ENCODE data around the gene SRRM3. TPM values are rescaled to one million over a fixed set of nuclear protein-coding genes. Genes with fewer than 3 reads are reported as not detected.

Gene SRRM3
- total and polyA plus RNA-seq, 2 donors: 0.58 to 3.0 TPM

DNA sequence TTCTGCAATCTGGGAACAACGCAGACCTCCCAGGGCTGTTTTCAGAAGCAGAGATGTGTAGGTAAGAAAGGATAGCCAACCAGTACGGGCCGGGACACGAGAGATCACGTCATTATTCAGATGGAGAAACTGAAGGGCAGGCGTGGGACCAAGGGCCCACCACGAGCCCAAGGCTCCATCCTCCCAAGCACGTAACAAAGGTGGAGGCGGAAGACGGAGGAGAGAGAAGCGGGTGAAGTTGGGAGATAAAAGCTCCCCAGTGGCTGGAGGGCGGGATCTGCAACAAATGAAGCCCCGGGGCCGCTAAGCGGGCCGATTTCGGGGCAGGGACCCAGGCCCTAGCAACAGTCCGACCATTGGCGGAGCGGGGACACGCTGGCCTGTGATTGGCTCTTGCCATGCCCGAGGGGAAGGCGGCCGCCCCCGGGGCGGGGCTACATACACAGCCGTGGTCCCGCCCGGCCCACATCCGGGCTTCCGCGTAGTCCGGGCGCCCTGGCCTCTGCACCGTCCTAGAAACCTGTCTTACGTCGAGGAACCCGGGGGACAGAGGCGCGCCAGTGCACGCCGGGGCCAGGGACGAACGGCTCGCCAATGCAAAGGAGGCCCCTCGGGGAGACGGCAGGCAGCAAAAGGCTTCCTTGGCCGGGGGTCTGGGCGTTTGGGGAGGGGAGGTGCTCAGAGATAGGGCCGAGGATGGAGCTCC lies 116.2 kb downstream of the SRRM3 start:
- peak; percentile 91 for DNase-seq (ENCODE audit: extremely low spot score)
- H3K27ac ChIP-seq (ENCODE audit: low read depth): peak overlapping the region; percentile 93
- WGBS: under 1% methylated on average over 50 of the region's 50 CpGs
- no peaks in the 10 kb centered on the region for H3K4me1 ChIP-seq (ENCODE audit: insufficient read depth)
- no peaks in the 10 kb centered on the region for H3K36me3 ChIP-seq (ENCODE audit: insufficient read depth)
- peak overlapping the region; percentile 80 for H3K4me3 ChIP-seq (ENCODE audit: low read depth, low read length)

DNA sequence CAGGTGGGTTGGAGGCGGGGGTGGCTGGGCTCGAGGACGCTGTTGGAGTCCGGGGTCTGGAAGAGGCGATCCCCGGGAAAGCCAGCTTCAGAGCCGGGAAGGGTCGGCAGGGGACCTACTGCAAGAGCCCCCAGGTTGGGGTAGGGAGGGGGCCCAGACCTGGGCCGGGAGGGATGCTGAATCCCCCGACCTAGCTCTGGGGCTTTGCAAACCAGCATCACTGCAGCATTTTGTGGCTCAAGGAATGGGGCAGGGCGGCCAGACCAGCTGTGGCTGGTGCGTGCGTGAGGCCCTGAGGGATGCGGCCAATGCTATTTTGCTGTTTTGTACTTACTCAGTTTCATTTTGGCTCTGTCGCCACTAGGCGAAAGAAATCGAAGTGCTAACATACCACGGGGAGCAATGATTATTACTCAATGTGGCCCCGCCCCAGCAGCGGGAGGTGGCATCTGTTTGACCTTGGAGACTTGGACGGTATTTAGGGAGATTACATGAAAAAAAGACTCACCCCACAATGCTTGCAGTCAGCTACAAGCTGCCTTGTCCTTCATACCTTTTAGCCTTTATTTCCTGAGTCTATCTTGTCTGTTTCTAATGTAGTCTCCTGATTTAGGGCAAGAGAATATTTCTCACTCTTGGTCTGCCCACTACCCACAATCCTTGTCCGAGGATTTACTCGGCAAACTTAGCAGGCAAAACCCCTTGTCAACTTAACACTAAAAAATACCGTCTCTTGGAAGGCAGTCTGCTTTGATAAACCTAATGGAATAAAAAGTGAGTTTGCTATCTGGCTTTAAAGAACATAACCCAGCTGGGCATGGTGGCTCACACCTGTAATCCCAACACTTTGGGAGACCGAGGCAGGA lies 117.0 kb downstream of the SRRM3 start:
- Histone ChIP-seq H3K4me1 (ENCODE audit: insufficient read depth) (no peaks in the 10 kb centered on the region), H3K27ac (ENCODE audit: low read depth) (peak overlapping the region; percentile 93), H3K36me3 (ENCODE audit: insufficient read depth) (no peaks in the 10 kb centered on the region), H3K4me3 (ENCODE audit: low read depth, low read length) (peak overlapping the region; percentile 80)
- peak; percentile 41 for DNase-seq (ENCODE audit: extremely low spot score)
- 5% methylated on average over 25 of the region's 25 CpGs for WGBS

DNA sequence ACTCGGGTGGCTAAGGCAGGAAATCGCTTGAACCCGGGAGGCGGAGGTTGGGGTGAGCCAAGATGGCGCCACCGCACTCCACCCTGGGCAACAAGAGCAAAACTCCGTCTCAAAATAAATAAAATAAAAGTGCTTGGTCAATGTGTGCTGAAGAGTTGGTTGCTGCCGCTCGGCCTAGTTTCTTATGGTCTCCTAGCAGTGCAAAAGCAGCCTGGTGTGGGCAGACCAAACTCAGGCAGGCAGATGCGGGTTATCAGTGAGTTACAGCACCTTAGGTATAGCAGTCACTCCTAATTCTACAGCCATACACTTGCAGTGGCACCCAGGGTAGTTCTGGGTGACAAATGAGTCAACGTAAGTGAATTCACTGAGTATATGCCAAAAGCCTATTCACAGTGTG lies 123.4 kb downstream of the SRRM3 start:
- Histone ChIP-seq H3K4me1 (ENCODE audit: insufficient read depth) (no peaks in the 10 kb centered on the region), H3K4me3 (ENCODE audit: low read depth, low read length) (no peak overlapping the region), H3K36me3 (ENCODE audit: insufficient read depth) (peaks cover 11% of the 10 kb centered on the region), H3K27ac (ENCODE audit: low read depth) (no peak overlapping the region)
- 97% methylated on average over 11 of the region's 11 CpGs for WGBS
- no peak for DNase-seq (ENCODE audit: extremely low spot score)

DNA sequence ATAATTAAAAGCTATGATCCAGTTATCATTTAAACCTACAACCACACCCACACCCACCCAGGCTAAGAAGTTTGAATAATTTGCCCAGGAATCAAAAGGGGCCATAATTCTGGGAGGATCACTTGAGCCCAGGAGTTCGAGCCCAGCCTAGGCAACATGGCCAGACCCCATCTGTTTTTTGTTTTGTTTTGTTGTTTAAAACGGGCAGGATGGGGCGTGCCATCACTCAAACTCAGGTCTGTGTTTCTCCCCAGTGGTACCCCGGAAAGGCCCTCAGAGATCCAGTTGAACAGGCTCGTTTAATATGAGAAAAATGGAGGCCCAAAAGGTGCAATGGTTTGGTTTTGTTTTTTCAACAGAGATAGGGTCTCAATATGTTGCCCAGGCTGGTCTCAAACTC lies 124.1 kb downstream of the SRRM3 start:
- 91% methylated on average over 5 of the region's 5 CpGs for WGBS
- H3K4me1 ChIP-seq (ENCODE audit: insufficient read depth): no peaks in the 10 kb centered on the region
- H3K36me3 ChIP-seq (ENCODE audit: insufficient read depth): peaks cover 11% of the 10 kb centered on the region
- DNase-seq (ENCODE audit: extremely low spot score): no peak
- H3K27ac ChIP-seq (ENCODE audit: low read depth): no peak overlapping the region
- H3K4me3 ChIP-seq (ENCODE audit: low read depth, low read length): no peak overlapping the region

DNA sequence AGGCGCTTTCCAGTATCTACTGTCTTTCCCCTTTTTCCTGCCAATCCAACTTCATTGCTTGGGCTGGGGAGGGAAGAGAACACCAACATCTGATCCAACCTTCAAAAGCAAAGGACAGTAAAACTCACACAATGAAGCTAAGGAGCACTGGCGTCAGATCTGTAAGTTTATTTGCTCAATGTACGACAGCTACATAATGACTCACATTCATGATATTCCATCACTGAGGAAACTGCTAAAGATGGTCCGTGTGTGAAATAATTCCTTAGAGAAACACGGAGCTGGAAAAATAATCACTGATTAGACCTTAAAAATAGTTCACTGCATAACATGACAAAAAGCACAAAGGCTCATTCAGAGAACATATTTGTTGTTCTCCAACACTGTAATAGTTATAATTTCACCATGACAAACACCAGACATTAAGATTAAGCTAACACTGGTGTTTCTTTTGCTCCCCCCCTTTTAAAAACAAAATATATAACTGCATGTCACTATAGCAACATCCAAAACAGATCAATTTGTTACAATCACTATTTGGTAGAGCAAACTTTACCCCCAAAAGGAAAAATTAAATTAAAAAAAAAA lies 125.0 kb downstream of the SRRM3 start:
- no peak for DNase-seq (ENCODE audit: extremely low spot score)
- Histone ChIP-seq H3K36me3 (ENCODE audit: insufficient read depth) (peaks cover 11% of the 10 kb centered on the region), H3K27ac (ENCODE audit: low read depth) (no peak overlapping the region), H3K4me3 (ENCODE audit: low read depth, low read length) (no peak overlapping the region), H3K4me1 (ENCODE audit: insufficient read depth) (no peaks in the 10 kb centered on the region)
- WGBS: 68% methylated on average over 5 of the region's 5 CpGs

DNA sequence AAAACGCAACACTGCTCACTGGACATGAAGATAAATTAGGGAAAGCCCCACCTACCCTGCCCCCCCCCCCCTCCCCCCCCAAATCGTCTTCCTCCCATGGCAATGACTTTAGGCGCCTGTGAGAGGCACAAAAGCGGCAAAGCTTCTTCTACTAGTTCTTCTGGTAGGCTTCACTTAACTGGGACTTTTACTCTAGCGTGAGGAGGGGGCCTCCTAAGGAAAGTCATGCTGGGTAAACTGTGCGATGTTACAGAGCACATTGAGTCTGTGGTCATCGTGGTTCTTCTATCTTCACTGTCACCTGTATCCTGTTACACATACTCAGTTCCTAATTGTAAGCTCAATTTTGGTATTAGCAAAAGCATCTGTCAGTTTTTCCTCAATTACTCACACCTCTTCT lies 125.9 kb downstream of the SRRM3 start:
- H3K4me3 ChIP-seq (ENCODE audit: low read depth, low read length): no peak overlapping the region
- DNase-seq (ENCODE audit: extremely low spot score): no peak
- WGBS: 62% methylated on average over 7 of the region's 7 CpGs
- no peaks in the 10 kb centered on the region for H3K4me1 ChIP-seq (ENCODE audit: insufficient read depth)
- H3K27ac ChIP-seq (ENCODE audit: low read depth): no peak overlapping the region
- H3K36me3 ChIP-seq (ENCODE audit: insufficient read depth): peaks cover 11% of the 10 kb centered on the region

DNA sequence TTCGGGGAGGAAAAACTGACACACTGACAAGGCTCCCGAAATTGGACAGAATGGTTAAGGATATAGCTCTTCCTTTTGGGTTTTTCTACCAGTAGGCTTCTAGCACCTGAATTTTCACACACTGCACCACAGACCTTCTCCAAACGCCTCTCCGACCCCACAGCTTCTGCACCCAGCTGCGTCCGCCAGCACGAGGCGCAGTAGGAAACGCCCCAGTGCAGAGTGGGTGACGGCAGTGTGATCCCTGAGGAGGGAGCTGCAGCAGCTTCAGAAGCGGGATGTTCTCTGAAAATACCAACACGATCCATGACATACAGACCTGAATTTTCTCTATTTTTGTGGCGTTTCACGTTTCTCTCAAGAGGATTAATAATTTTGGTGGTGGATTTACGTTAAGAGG lies 126.7 kb downstream of the SRRM3 start:
- DNase-seq (ENCODE audit: extremely low spot score): no peak
- H3K4me3 ChIP-seq (ENCODE audit: low read depth, low read length): no peak overlapping the region
- 85% methylated on average over 15 of the region's 15 CpGs for WGBS
- peaks cover 11% of the 10 kb centered on the region for H3K36me3 ChIP-seq (ENCODE audit: insufficient read depth)
- H3K27ac ChIP-seq (ENCODE audit: low read depth): no peak overlapping the region
- no peaks in the 10 kb centered on the region for H3K4me1 ChIP-seq (ENCODE audit: insufficient read depth)

DNA sequence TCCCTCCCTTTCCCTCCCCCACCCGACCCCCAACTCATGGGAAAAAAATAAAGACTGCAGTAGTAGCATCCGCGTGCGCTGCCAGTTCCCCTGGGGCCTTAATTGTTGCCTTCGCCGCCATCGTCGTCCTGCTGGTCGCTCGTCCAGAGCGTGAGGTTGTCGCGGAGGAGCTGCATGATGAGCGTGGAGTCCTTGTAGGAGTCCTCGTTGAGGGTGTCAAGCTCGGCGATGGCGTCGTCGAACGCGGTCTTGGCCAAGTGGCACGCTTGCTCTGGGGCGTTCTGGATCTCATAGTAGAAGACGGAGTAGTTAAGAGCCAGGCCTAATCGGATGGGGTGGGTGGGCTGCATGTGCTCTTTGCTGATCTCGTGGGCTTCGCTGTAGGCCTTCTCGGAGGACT lies 127.8 kb downstream of the SRRM3 start:
- WGBS: 93% methylated on average over 29 of the region's 29 CpGs
- no peak for DNase-seq (ENCODE audit: extremely low spot score)
- Histone ChIP-seq H3K4me3 (ENCODE audit: low read depth, low read length) (no peak overlapping the region), H3K27ac (ENCODE audit: low read depth) (no peak overlapping the region), H3K36me3 (ENCODE audit: insufficient read depth) (peaks cover 11% of the 10 kb centered on the region), H3K4me1 (ENCODE audit: insufficient read depth) (peaks cover 1% of the 10 kb centered on the region)

DNA sequence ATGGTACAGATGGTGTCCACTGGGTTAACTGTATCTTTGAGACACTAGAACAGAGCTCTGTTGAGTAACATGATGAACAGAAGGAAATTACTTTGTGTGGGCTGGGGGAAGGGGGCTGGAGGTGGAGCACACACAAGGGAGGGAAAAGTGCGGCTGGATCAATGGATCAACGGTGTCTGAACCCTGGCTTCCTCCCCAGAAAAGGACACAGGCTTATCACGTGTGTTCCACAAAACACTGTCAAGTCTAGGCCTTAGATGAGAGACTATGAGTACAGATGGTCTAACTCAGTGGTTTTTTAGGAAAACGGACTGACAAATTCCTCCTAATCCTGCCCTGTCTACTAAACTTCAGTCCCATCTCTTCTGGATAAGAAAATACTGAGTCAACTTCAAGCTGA lies 128.6 kb downstream of the SRRM3 start:
- H3K27ac ChIP-seq (ENCODE audit: low read depth): no peak overlapping the region
- H3K36me3 ChIP-seq (ENCODE audit: insufficient read depth): peaks cover 11% of the 10 kb centered on the region
- peaks cover 1% of the 10 kb centered on the region for H3K4me1 ChIP-seq (ENCODE audit: insufficient read depth)
- 44% methylated on average over 4 of the region's 4 CpGs for WGBS
- H3K4me3 ChIP-seq (ENCODE audit: low read depth, low read length): no peak overlapping the region
- no peak for DNase-seq (ENCODE audit: extremely low spot score)

DNA sequence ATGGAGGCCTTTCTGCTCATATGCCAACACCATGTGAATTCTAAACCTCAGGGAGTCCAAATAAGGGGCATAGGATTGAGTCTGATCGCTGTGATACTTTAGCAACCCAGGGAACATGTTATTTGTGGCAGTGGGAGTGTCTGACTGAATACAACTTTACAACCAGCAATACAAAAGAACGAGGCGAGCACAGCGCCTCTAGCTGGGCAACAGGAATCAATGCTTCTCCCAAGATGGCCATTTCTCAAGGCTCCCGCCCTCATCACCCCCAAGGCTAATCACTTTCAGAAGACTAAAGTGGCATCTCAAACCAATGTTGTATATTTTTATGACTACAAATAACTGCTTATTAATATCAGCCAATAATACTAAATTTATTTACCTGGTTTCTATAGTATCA lies 129.0 kb downstream of the SRRM3 start:
- H3K36me3 ChIP-seq (ENCODE audit: insufficient read depth): peaks cover 11% of the 10 kb centered on the region
- no peak overlapping the region for H3K4me3 ChIP-seq (ENCODE audit: low read depth, low read length)
- WGBS: 78% methylated on average over 5 of the region's 5 CpGs
- peaks cover 1% of the 10 kb centered on the region for H3K4me1 ChIP-seq (ENCODE audit: insufficient read depth)
- no peak overlapping the region for H3K27ac ChIP-seq (ENCODE audit: low read depth)
- DNase-seq (ENCODE audit: extremely low spot score): no peak

DNA sequence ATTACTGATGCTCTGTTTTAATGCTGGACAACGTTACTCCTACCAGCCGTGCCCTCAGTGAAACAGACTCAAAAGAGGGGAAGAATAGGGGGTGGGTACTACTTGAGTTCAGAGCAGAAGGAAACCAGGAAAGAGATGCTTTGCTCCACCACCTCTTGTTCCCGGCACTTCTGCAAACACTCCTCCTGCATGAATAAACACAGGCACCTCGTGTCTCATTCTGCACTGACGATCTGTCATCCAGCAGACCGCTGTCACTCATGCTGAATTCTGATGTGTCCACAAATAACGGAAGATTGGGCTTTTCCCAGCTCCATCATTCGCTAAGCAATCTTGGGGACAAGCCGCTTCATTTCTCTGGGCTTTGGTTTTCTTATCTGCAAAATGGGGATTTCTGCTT lies 130.4 kb downstream of the SRRM3 start:
- Histone ChIP-seq H3K4me1 (ENCODE audit: insufficient read depth) (peaks cover 1% of the 10 kb centered on the region), H3K36me3 (ENCODE audit: insufficient read depth) (peaks cover 11% of the 10 kb centered on the region), H3K27ac (ENCODE audit: low read depth) (no peak overlapping the region), H3K4me3 (ENCODE audit: low read depth, low read length) (no peak overlapping the region)
- no peak for DNase-seq (ENCODE audit: extremely low spot score)
- WGBS: 78% methylated on average over 9 of the region's 9 CpGs

DNA sequence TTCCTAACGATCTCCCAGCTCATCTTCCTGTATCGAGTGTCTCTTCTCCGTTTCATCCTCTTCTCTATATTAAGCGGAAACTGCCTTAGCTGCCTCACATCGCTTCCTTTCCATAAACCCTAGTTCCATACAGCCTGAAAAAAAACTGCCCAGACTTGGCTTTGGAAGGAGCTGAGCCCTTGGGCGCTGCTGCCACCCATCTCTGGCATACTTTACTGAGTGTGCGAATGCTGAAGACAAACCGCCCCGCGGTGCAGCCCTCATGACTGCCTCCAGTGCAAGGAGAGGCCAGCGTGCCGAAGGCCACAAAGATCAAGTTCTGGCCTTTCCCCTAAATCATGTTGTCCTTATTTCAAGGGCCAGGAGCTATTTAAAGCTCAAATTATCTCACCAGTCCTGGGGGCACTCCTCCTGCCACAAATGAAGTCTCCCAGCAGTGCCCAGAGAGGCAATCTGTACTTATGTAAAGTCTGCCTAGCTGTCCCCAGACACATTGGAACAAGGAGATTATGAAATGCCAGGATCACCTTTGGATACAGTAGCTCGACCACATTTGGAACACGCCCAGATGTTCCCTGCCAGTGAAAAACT lies 131.9 kb downstream of the SRRM3 start:
- Histone ChIP-seq H3K27ac (ENCODE audit: low read depth) (no peak overlapping the region), H3K4me1 (ENCODE audit: insufficient read depth) (peaks cover 1% of the 10 kb centered on the region), H3K4me3 (ENCODE audit: low read depth, low read length) (no peak overlapping the region), H3K36me3 (ENCODE audit: insufficient read depth) (peaks cover 11% of the 10 kb centered on the region)
- 70% methylated on average over 14 of the region's 14 CpGs for WGBS
- no peak for DNase-seq (ENCODE audit: extremely low spot score)

DNA sequence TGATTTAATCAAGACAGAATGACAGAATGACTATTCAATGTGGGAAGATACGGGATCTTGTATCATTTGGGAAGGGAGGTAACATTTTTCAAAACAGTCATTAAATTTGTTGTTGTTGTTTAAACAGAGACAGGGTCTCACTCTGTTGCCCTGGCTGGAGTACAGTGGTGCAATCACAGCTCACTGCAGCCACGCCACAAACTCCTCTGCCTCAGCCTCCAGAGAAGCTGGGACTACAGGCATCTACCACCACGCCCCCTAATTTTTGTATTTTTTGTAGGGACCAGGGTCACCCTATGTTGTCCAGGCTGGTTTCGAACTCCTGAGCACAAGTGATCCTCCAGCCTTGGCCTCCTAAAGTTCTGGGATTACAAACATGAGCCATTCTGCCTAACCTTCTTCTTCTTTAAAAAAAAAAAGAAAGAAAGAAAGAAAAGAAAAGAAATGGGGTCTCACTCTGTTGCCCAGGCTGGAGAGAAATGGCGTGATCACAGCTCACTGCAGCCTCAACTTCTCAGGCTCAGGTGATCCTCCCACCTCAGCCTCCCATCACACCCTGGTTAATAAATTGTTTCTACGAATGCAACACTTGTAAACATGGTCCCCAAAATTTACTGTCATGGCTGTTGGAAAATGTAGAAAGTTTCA lies 132.7 kb downstream of the SRRM3 start:
- H3K4me1 ChIP-seq (ENCODE audit: insufficient read depth): peaks cover 1% of the 10 kb centered on the region
- H3K27ac ChIP-seq (ENCODE audit: low read depth): no peak overlapping the region
- no peak overlapping the region for H3K4me3 ChIP-seq (ENCODE audit: low read depth, low read length)
- DNase-seq (ENCODE audit: extremely low spot score): no peak
- WGBS: 92% methylated on average over 6 of the region's 6 CpGs
- peaks cover 6% of the 10 kb centered on the region for H3K36me3 ChIP-seq (ENCODE audit: insufficient read depth)
